Measurements from ENCODE around the gene LIMK1.

The LIMK1 gene

DNA sequence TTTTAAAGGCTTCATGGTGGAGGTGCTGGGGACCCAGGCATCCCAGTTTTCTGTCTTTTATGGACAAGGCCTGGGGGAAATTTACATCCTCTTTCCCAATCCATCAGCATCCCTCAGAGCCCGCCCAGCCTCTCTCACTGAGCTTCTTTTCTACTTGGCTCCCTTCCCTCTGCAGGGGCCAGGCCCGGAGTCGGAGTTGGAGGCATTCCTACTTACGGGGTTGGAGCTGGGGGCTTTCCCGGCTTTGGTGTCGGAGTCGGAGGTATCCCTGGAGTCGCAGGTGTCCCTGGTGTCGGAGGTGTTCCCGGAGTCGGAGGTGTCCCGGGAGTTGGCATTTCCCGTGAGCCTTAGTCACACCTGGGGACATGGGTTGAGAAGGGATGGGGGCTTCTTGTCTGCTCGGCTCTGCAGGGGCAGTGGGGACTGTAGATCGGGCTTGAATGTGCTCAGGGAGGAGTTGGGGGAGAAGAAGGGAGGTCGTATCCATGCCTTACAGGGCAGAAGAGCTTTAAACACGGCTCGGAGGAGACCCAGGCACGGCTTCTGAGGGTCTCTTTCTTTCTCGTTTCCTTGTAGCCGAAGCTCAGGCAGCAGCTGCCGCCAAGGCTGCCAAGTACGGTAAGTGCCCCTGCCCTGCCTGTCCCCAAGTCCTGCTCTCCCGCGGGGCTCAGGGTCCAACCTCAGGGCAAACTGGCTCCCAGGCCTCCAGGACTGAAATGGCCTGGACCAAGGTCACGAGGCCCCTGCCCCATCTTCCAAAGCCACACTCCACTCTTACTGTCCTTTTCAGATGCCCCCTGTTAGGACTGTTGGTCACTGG is 27.3 kb upstream of the LIMK1 start:
- no peak for DNase-seq (ENCODE audit: low read depth, low spot score)

GRCh38 chr7:74057216-74057925 is 26.2 kb upstream of the LIMK1 start:
- DNase-seq (ENCODE audit: low read depth, low spot score) = no peak

- no peak for DNase-seq (ENCODE audit: low read depth, low spot score)
Observed at GRCh38 chr7:74057987-74058386, 25.6 kb upstream of the LIMK1 start.

DNA sequence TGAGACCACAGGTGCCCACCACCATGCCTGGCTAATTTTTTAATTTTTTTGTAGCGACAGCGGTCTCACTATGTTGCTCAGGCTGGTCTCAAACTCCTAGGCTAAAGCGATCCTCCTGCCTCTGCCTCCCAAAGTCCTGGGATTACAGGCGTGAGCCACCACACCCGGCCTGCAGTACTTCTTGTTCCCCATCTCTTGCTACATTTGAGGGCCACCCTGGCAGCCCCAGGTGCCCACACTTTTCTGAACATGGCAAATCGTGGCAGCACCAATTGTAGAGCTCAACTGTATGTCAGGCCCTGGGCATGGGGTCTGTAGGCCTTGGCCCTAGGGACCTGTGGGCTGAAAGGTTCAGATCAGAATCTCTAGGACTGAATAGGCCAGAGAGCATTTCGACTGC is 25.1 kb upstream of the LIMK1 start:
- no peak for DNase-seq (ENCODE audit: low read depth, low spot score)

- DNase-seq (ENCODE audit: low read depth, low spot score) = no peak
Observed at GRCh38 chr7:74059037-74059436, 24.6 kb upstream of the LIMK1 start.

GRCh38 chr7:74059681-74060588 is 23.7 kb upstream of the LIMK1 start:
- no peak for DNase-seq (ENCODE audit: low read depth, low spot score)

DNA sequence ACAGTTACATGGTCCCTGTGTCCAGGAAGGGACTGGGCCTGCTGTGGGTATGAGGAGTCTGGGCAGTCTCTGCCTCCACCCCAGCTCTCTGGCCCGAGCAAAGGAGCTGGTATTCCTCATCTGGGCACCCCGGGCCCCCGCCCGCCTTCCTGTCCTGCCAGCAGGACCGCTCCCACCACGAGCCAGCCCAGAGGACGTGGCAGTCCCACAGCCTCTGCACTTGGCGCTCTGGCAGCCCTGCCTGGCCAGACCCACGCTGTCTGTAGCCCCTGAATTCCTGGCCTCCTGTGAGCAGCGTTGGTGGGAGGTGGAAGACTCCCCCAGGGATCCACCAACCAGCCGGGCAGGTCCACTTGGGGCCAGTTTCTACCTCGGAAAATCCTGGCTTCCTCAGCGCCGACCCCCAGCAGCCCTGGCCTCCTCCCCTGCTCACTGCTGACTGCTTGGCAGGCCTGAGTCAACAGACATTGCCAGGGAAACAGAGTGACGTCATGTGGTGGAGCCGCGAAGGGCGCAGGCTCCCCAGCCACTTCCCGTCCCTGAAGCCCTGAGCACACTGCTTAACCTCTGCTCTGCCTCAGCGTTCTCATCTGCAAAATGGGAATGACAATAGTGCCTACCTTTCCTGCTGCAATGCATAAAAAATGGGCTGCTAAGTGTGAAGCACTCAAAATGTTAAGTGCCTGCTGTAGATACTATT is 21.6 kb upstream of the LIMK1 start:
- DNase-seq (ENCODE audit: low read depth, low spot score) = peak; percentile 78

GRCh38 chr7:74063223-74063641 is 20.4 kb upstream of the LIMK1 start:
- DNase-seq (ENCODE audit: low read depth, low spot score) = no peak

GRCh38 chr7:74063646-74064045 is 20.0 kb upstream of the LIMK1 start:
- DNase-seq (ENCODE audit: low read depth, low spot score) = no peak

DNA sequence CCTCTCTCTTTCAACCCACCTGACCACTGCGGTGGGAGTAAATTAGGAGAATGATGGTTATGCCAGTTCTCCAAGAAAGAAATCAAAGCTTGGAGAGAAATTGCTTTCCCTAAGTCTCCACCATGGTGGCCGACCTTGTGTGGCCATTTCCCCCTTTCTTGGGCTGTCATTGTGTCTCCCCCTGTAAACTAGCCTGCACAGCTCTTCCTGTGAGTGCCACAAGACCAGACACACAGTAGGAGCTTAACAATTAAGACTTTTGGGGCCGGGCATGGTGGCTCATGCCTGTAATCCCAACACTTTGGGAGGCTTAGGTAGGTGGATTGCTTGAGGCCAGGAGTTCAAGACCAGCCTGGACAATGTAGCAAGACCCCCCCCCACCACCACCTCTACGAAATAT is 18.9 kb upstream of the LIMK1 start:
- no peak for DNase-seq (ENCODE audit: low read depth, low spot score)

DNA sequence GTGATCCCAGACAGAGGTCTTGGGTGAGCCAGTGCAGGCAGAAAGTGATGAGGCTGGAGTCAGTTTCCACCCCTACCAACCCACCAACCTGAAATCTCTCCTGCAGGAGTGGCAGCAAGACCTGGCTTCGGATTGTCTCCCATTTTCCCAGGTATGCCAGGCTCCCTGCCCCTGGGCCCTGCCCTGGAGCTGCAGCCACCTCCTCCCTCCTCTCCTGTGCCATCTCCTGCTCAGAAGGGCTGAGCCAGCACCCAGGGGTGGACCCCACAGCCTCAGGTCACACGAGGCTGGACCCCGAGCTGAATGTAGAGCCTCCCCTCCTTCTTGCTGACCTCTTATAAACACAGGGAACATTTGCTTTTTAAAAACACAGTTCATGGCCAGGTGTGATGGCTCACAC is 17.0 kb upstream of the LIMK1 start:
- no peak for DNase-seq (ENCODE audit: low read depth, low spot score)

- DNase-seq (ENCODE audit: low read depth, low spot score) = no peak
Observed at GRCh38 chr7:74068378-74069085, 15.1 kb upstream of the LIMK1 start.

DNA sequence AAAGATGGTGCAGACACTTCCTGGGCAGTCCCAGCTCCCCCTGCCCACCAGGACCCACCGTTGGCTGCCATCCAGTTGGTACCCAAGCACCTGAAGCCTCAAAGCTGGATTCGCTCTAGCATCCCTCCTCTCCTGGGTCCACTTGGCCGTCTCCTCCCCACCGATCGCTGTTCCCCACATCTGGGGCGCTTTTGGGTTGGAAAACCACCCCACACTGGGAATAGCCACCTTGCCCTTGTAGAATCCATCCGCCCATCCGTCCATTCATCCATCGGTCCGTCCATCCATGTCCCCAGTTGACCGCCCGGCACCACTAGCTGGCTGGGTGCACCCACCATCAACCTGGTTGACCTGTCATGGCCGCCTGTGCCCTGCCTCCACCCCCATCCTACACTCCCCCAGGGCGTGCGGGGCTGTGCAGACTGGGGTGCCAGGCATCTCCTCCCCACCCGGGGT is 14.5 kb upstream of the LIMK1 start:
- no peak for DNase-seq (ENCODE audit: low read depth, low spot score)

- DNase-seq (ENCODE audit: low read depth, low spot score) = no peak
Observed at GRCh38 chr7:74069790-74070618, 13.6 kb upstream of the LIMK1 start.

- DNase-seq (ENCODE audit: low read depth, low spot score) = no peak
Observed at GRCh38 chr7:74070619-74070921, 13.0 kb upstream of the LIMK1 start.

DNA sequence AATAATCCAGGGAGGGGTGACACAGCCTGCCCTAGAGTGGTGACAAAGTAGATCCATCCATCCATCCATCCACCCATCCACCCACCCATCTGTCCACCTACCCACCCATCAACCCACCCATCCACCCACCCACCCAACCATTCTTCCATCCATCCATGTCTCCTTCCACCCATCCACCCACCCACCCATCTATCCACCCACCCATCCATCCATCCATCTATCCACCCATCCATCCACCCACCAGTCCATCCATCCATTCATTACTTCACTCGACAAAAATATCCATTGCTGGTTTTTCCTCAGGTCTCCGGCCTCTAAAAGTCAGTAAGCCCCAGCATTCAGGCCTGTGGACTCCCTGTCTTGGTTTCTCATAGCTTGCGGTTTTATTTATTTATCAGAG is 12.5 kb upstream of the LIMK1 start:
- DNase-seq (ENCODE audit: low read depth, low spot score) = no peak

DNA sequence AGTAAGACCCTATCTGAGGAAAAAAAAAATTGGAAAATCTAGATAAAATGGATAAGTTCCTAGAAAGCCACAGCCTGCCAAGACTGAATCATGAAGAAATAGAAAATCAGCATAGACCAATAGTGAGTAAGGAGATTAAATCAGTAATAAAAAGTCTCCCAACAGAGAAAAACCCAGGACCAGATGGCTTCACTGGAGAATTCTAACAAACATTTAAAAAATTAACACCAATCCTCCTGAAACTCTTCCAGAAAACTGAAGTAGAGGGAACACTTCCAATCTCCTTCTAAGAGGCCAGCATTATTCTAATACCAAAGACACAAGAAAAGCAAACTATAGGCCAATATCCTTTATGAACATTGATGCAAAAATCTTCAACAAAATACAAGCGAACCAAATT is 8.8 kb upstream of the LIMK1 start:
- DNase-seq (ENCODE audit: low read depth, low spot score) = no peak

DNA sequence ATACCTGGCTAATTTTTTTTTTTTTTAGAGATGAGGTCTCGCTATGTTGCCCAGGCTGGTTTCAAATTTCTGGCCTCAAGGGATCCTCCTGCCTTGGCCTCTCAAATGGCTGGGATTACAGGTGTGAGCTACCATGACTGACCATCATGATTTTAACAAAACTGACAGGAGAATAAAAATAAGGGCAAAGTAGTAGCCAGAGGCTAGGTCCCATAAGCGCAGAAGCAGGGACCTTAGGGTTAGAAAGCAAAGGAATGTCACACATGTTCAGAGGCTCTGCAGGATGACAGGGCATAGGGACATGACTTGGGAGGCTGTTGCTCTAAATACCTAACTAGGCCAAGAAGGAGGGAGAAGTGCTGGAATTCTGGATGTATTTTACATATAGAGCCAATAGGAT is 5.1 kb upstream of the LIMK1 start:
- DNase-seq (ENCODE audit: low read depth, low spot score) = no peak

DNA sequence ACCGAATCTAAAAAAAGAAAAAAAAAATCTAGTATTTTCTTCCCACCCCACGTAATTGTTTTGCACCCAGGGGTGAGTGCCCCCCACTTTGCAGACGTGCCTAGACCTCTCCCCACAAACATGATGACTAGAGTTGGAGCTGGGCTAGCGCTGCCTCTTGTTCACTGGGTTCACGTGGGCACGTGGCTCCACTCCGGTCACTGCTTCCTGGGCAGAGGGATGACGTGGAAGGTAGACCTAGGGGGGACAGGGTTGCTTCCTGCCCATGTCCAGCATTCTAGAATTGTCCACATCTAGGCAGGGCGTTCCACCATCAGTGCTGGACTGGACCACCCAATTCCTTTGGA is 861 bp upstream of the LIMK1 start:
- DNase-seq (ENCODE audit: low read depth, low spot score) = no peak
